Vagina (tissue), 2 donors: ENCODE results near the gene ITPR1.

Experiments used
- POLR2A ChIP-seq, 2 donors: fragments of 450-650 bp; IDR thresholded peaks; one replicate each; pipeline ENCODE4 v1.6.1; 2017; ENCODE audit warnings: antibody characterized with exemption in 2 of 2, mild to moderate bottlenecking in 2 of 2, moderate library complexity in 2 of 2
- TF ChIP-seq, protein P1 (sequence below), 3 experiments: fragments of 450-650 bp in 2 of 3; fragments of 200-600 bp in 1 of 3; sonication (generic) in 1 of 3; IDR thresholded peaks; one replicate each; pipeline ENCODE4 v1.5.1; 2017 to 2019; ENCODE audit warnings: antibody characterized with exemption in 3 of 3, mild to moderate bottlenecking in 2 of 3, moderate library complexity in 2 of 3

DNA sequence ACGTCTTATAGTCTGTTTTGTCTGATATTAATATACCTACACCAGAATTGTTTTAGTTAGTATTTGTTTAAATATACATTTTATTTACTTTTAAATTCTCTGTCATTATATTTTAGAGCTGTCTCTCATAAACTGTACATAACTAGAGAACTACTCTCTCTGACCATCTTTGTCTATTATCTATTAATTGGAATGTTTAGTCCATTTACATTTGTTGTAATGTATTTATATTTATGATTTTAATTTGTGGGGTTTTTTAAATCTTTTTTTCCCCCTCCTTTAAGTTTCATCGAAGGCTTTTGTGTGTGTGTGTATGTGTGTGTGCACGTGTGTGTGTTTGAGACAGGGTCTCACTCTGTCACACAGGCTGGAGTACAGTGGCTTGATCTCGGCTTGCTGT is 47.1 kb downstream of the ITPR1 start:
- no peak for TF ChIP-seq POLR2A (IDR thresholded peaks at IDR 0.05)
- TF ChIP-seq, protein P1, sequence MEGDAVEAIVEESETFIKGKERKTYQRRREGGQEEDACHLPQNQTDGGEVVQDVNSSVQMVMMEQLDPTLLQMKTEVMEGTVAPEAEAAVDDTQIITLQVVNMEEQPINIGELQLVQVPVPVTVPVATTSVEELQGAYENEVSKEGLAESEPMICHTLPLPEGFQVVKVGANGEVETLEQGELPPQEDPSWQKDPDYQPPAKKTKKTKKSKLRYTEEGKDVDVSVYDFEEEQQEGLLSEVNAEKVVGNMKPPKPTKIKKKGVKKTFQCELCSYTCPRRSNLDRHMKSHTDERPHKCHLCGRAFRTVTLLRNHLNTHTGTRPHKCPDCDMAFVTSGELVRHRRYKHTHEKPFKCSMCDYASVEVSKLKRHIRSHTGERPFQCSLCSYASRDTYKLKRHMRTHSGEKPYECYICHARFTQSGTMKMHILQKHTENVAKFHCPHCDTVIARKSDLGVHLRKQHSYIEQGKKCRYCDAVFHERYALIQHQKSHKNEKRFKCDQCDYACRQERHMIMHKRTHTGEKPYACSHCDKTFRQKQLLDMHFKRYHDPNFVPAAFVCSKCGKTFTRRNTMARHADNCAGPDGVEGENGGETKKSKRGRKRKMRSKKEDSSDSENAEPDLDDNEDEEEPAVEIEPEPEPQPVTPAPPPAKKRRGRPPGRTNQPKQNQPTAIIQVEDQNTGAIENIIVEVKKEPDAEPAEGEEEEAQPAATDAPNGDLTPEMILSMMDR (IDR thresholded peaks at IDR 0.05) = no peak
